IPS-NIHi11 (cell line): ENCODE results near the gene TAC4.

Experiments
- DNase-seq: peaks from one replicate; pipeline ENCODE4 v3.0.0; 2012; ENCODE audit warnings: mixed read lengths, low spot score

Gene TAC4

GRCh38 chr17:49809056-49809455 lies 38.8 kb downstream of the TAC4 start:
- no peak for DNase-seq

DNA sequence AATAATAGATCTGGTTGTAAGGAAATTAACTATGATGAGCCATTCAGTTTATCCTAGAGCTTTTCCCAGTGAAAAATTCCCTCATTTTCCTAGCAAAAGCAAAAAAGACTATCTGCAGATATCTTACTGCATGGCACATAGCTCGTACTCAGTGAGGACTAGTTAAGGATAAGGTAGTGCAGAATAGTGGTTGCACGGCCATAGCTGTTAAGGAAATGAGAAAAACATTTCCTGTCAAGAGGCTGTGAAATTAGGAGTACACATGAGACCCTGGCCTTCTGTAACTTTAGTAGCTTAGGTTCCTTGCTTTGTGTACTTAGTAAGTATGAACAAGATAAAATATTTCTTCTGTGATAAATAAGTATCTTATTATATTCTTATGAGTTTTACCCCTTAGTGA lies 49.1 kb downstream of the TAC4 start:
- no peak for DNase-seq

- no peak for DNase-seq
Measured at GRCh38 chr17:49798182-49798581, 49.7 kb downstream of the TAC4 start.

GRCh38 chr17:49795372-49795771 lies 52.5 kb downstream of the TAC4 start:
- DNase-seq, result no peak

GRCh38 chr17:49793309-49793708 lies 54.6 kb downstream of the TAC4 start:
- DNase-seq, result no peak

DNA sequence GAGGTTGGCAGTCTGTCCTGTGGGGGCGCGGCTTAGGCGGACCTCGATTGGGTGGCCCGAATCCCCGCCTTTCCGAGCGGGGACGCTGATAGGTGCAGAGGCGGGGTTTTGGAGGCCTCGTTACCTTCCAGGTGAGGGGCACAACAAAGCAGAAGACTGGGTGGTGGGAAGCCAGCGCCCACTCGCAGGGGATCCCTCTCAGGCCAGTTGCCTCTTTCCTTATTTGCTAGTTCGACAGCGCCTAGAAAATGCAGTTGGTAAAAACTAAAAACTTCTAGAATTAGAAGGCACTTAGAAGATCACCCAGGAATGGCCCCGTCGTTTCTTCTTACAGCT lies 58.7 kb downstream of the TAC4 start:
- peak; percentile 97 for DNase-seq

DNA sequence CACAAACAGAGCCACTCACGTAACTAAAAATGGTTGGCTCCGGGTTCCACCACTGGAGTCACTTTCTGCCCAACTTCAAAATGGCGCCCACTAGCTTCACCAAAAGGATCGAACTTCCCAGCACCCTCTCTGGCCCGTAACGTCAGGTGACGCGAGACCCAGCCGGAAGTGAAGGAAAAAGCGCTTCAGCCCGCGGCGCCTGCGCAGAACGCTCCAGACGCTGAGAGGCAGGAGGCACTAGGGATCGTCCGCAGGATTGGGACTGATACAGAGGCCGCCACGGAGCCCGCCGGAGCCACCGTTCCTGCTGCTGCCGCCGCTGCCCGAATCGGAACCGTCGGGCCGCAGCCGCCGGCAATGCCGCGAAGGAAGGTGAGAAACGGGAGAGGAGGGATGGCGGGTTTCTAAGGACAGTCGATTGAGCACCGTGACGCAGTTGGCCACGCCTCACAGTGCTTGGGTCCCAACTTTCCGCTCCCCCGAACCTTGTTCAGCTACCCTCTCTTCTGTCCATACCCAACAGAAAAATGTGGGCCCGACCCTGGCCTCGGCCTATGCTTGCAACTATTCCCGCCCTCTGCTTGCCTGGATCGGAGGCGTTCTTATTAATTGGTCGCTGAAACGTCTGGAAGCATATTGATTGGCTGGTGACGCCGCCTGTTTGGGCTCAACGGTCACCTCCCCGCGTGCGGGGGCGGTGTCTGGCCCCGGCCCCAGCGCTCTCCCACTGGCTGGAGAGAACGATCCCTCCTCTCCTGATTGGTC lies 59.2 kb downstream of the TAC4 start, which contains the start of gene KAT7:
TSS of gene KAT7 (plus strand) at position 204 of the 765 bp plus-strand sequence. CDS start at position 358, 154 bp downstream.
- DNase-seq, result peak; percentile 78
